Neutrophil (primary cell): Measurements from ENCODE around the gene TEX14.

Experiments
- H3K27ac ChIP-seq: fragments of 200-600 bp; sonication (generic); 2 replicates; pipeline ENCODE4 v1.5.1; 2016; ENCODE audit warnings: mild to moderate bottlenecking, moderate library complexity
- H3K27me3 ChIP-seq: fragments of 200-600 bp; sonication (generic); 2 replicates; pipeline ENCODE4 v1.6.0; 2016; ENCODE audit warnings: mild to moderate bottlenecking
- H3K36me3 ChIP-seq: fragments of 200-600 bp; sonication (generic); 2 replicates; pipeline ENCODE4 v1.5.1; 2017
- H3K4me1 ChIP-seq, 2 experiments: fragments of 200-600 bp in 1 of 2; sonication (generic) in 1 of 2; 1 replicate in 1 of 2; 2 replicates in 1 of 2; pipeline versions ENCODE4 v1.5.1 to v1.6.1; 2013 to 2016; ENCODE audit warnings: low read depth in 1 of 2, low read length in 1 of 2, mild to moderate bottlenecking in 1 of 2, moderate library complexity in 1 of 2; ENCODE audit not compliant: control insufficient read depth in 1 of 2, insufficient read depth in 1 of 2
- H3K4me3 ChIP-seq, 2 experiments: fragments of 200-600 bp in 1 of 2; sonication (generic) in 1 of 2; 1 replicate in 1 of 2; 2 replicates in 1 of 2; pipeline ENCODE4 v1.5.1; 2013 to 2016; ENCODE audit warnings: low read depth in 1 of 2, low read length in 1 of 2, mild to moderate bottlenecking in 1 of 2, moderate library complexity in 1 of 2
- H3K9me3 ChIP-seq: fragments of 200-600 bp; sonication (generic); 2 replicates; pipeline ENCODE4 v1.5.1; 2016
- TF ChIP-seq, protein P1 (sequence below): fragments of 200-600 bp; sonication (generic); IDR thresholded peaks from 2 replicates; pipeline ENCODE4 v1.5.1; 2016; ENCODE audit warnings: antibody characterized with exemption

Gene TEX14

DNA sequence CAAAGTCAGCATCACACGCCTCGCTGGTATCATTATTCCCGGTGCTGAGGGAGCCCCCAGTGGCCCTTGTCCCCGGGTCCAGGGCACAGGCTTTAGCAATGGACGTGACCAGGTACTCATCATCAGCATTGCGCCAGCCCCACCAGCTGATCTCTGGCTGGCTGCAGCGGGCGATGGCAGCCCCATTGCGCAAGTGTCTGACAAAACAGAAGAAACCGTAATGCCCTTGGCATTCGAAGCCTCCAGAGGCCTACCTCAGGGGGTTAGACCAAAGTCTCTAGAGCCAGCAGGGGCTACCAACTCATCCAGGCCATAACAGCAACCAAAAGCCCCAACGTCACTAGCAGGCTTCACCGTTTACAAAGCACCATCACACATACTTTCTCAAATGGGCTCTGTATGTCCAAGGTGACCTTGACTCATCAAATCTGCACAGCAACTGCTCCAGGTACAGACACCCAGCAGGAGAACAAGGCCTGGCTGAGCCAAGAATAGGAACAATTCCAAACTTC, 184.7 kb downstream of the TEX14 start:
- H3K27me3 ChIP-seq, result no peaks in the 10 kb centered on the region
- peak overlapping the region; percentile 81 for H3K27ac ChIP-seq
- TF ChIP-seq, protein P1, sequence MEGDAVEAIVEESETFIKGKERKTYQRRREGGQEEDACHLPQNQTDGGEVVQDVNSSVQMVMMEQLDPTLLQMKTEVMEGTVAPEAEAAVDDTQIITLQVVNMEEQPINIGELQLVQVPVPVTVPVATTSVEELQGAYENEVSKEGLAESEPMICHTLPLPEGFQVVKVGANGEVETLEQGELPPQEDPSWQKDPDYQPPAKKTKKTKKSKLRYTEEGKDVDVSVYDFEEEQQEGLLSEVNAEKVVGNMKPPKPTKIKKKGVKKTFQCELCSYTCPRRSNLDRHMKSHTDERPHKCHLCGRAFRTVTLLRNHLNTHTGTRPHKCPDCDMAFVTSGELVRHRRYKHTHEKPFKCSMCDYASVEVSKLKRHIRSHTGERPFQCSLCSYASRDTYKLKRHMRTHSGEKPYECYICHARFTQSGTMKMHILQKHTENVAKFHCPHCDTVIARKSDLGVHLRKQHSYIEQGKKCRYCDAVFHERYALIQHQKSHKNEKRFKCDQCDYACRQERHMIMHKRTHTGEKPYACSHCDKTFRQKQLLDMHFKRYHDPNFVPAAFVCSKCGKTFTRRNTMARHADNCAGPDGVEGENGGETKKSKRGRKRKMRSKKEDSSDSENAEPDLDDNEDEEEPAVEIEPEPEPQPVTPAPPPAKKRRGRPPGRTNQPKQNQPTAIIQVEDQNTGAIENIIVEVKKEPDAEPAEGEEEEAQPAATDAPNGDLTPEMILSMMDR, result no peak
- no peaks in the 10 kb centered on the region for H3K9me3 ChIP-seq
- H3K36me3 ChIP-seq, result peaks cover 67% of the 10 kb centered on the region
- peaks cover 56 to 59% of the 10 kb centered on the region in 2 experiments for H3K4me1 ChIP-seq
- peak overlapping the region; percentile 14 to 37 for H3K4me3 ChIP-seq
